Vagina (tissue), 2 donors: ENCODE results near the gene LLGL1. TPM values are rescaled to one million over a fixed set of nuclear protein-coding genes. Genes with fewer than 3 reads are reported as not detected.

ENCODE experiments used
- DNase-seq, 2 donors: peaks; one replicate each; pipeline ENCODE4 v3.0.0-alpha.2; 2017; ENCODE audit errors: extremely low spot score in 2 of 2
- H3K27ac ChIP-seq: fragments of 200-600 bp; sonication (generic); one replicate; pipeline ENCODE4 v1.5.1; 2019
- H3K27me3 ChIP-seq: fragments of 200-600 bp; sonication (generic); one replicate; pipeline ENCODE4 v1.5.1; 2019
- H3K36me3 ChIP-seq, 2 donors: fragments of 200-600 bp; sonication (generic); one replicate each; pipeline ENCODE4 v1.5.1; 2017 to 2019
- H3K4me1 ChIP-seq: fragments of 200-600 bp; sonication (generic); one replicate; pipeline ENCODE4 v1.5.1; 2019
- H3K4me3 ChIP-seq, 2 donors: fragments of 200-600 bp; sonication (generic); 1 replicate in 1 of 2; 2 replicates in 1 of 2; pipeline ENCODE4 v1.5.1; 2016 to 2019
- H3K9me3 ChIP-seq: fragments of 200-600 bp; sonication (generic); one replicate; pipeline ENCODE4 v1.5.1; 2019
- CTCF ChIP-seq, 3 experiments: fragments of 450-650 bp in 2 of 3; fragments of 200-600 bp in 1 of 3; sonication (generic) in 1 of 3; IDR thresholded peaks; one replicate each; pipeline ENCODE4 v1.5.1; 2017 to 2019; ENCODE audit warnings: antibody characterized with exemption in 3 of 3, mild to moderate bottlenecking in 2 of 3, moderate library complexity in 2 of 3
- POLR2A ChIP-seq, 2 donors: fragments of 450-650 bp; IDR thresholded peaks; one replicate each; pipeline ENCODE4 v1.6.1; 2017; ENCODE audit warnings: antibody characterized with exemption in 2 of 2, mild to moderate bottlenecking in 2 of 2, moderate library complexity in 2 of 2
- POLR2AphosphoS5 ChIP-seq, 2 donors: sonication (generic); formaldehyde crosslinking; IDR thresholded peaks; one replicate each; pipeline ENCODE4 v1.9.0; 2017; ENCODE audit warnings: antibody characterized with exemption in 2 of 2, mild to moderate bottlenecking in 2 of 2, low read depth in 1 of 2; ENCODE audit not compliant: insufficient read depth in 1 of 2
- intact Hi-C: fragments of 100-400 bp; cut with DNase I; formaldehyde crosslinking; loops from one replicate; pipeline ENCODE4 v1.15.1; 2023
- total RNA-seq: library from RNA; depleted of rRNA; stranded (reverse); fragments of >200 nt; gene quantifications from one replicate; pipeline ENCODE4 v1.2.3, GENCODE V29; 2016

Gene LLGL1
- total RNA-seq, 1 donor from 2014 or later, result 27.7 TPM

GRCh38 chr17:18235743-18236256 lies 10.4 kb downstream of the LLGL1 start:
- Histone ChIP-seq H3K27ac (no peak overlapping the region), H3K27me3 (no peaks in the 10 kb centered on the region), H3K4me1 (peaks cover 8% of the 10 kb centered on the region), H3K4me3 (no peak overlapping the region), H3K36me3 (peaks cover 0 to 33% of the 10 kb centered on the region in 2 donors), H3K9me3 (no peaks in the 10 kb centered on the region)
- intact Hi-C loops, result no loop called here
- no peak for DNase-seq
- no peak for TF ChIP-seq POLR2AphosphoS5 (IDR thresholded peaks at IDR 0.05; ENCODE audit: insufficient read depth in 1 of 2, low read depth in 1 of 2)
- TF ChIP-seq POLR2A (IDR thresholded peaks at IDR 0.05), result no peak
- TF ChIP-seq CTCF (IDR thresholded peaks at IDR 0.05), result no peak

DNA sequence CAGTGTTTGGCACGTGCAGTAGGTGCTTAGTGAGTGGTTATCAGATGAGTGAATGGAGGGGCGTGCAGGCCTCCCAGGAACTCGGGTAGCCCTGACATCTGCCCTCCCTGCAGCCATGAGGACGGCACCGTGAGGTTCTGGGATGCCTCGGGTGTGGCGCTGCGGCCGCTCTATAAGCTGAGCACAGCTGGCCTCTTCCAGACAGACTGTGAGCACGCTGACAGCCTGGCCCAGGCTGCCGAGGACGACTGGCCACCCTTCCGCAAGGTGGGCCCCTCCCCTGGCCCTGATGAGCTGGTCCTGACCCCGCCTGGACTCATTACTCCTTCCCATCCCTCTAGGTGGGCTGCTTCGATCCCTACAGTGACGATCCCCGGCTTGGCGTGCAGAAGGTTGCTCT lies 11.1 kb downstream of the LLGL1 start:
- H3K4me3 ChIP-seq, result no peak overlapping the region
- peaks cover 0 to 38% of the 10 kb centered on the region in 2 donors for H3K36me3 ChIP-seq
- no peak for DNase-seq
- no peak overlapping the region for H3K27ac ChIP-seq
- H3K9me3 ChIP-seq, result no peaks in the 10 kb centered on the region
- TF ChIP-seq CTCF (IDR thresholded peaks at IDR 0.05), result no peak
- TF ChIP-seq POLR2AphosphoS5 (IDR thresholded peaks at IDR 0.05; ENCODE audit: insufficient read depth in 1 of 2, low read depth in 1 of 2), result no peak
- no peak for TF ChIP-seq POLR2A (IDR thresholded peaks at IDR 0.05)
- peaks cover 8% of the 10 kb centered on the region for H3K4me1 ChIP-seq
- no peaks in the 10 kb centered on the region for H3K27me3 ChIP-seq
- intact Hi-C loops, result no loop called here

GRCh38 chr17:18237461-18237860 lies 12.0 kb downstream of the LLGL1 start:
- TF ChIP-seq POLR2A (IDR thresholded peaks at IDR 0.05) (no peak), POLR2AphosphoS5 (IDR thresholded peaks at IDR 0.05; ENCODE audit: insufficient read depth in 1 of 2, low read depth in 1 of 2) (no peak), CTCF (IDR thresholded peaks at IDR 0.05) (no peak)
- peaks cover 0 to 47% of the 10 kb centered on the region in 2 donors for H3K36me3 ChIP-seq

GRCh38 chr17:18238299-18238698 lies 12.9 kb downstream of the LLGL1 start:
- Histone ChIP-seq H3K36me3 (peaks cover 0 to 47% of the 10 kb centered on the region in 2 donors), H3K9me3 (no peaks in the 10 kb centered on the region), H3K27me3 (no peaks in the 10 kb centered on the region), H3K4me1 (peaks cover 8% of the 10 kb centered on the region), H3K4me3 (no peak overlapping the region), H3K27ac (no peak overlapping the region)
- no peak for TF ChIP-seq CTCF (IDR thresholded peaks at IDR 0.05)
- no peak for TF ChIP-seq POLR2AphosphoS5 (IDR thresholded peaks at IDR 0.05; ENCODE audit: insufficient read depth in 1 of 2, low read depth in 1 of 2)
- DNase-seq, result no peak
- intact Hi-C loops, result no loop called here

More at GRCh38 chr17:18237461-18237860, 12.0 kb downstream of the LLGL1 start:
- intact Hi-C loops, result no loop called here
- Histone ChIP-seq H3K4me1 (peaks cover 8% of the 10 kb centered on the region), H3K9me3 (no peaks in the 10 kb centered on the region), H3K4me3 (no peak overlapping the region), H3K27ac (no peak overlapping the region), H3K27me3 (no peaks in the 10 kb centered on the region)
- DNase-seq, result no peak

- no peak for DNase-seq
- Histone ChIP-seq H3K4me3 (no peak overlapping the region), H3K9me3 (no peaks in the 10 kb centered on the region), H3K27me3 (no peaks in the 10 kb centered on the region), H3K27ac (no peak overlapping the region), H3K36me3 (peaks cover 0 to 41% of the 10 kb centered on the region in 2 donors), H3K4me1 (peaks cover 1% of the 10 kb centered on the region)
- intact Hi-C loops, result no loop called here
- TF ChIP-seq CTCF (IDR thresholded peaks at IDR 0.05) (no peak), POLR2AphosphoS5 (IDR thresholded peaks at IDR 0.05; ENCODE audit: insufficient read depth in 1 of 2, low read depth in 1 of 2) (no peak), POLR2A (IDR thresholded peaks at IDR 0.05) (no peak)
Observed at GRCh38 chr17:18240449-18240848, 15.0 kb downstream of the LLGL1 start.
